Activated T-helper 1 cell treated with Interleukin-2 at 50 U/mL for 16 hours (primary cell): Measurements from ENCODE around the gene CDS2.

ENCODE experiments used
- DNase-seq: peaks from one replicate; pipeline ENCODE4 v3.0.0-alpha.2; 2020; ENCODE audit warnings: low read depth

Gene CDS2

DNA sequence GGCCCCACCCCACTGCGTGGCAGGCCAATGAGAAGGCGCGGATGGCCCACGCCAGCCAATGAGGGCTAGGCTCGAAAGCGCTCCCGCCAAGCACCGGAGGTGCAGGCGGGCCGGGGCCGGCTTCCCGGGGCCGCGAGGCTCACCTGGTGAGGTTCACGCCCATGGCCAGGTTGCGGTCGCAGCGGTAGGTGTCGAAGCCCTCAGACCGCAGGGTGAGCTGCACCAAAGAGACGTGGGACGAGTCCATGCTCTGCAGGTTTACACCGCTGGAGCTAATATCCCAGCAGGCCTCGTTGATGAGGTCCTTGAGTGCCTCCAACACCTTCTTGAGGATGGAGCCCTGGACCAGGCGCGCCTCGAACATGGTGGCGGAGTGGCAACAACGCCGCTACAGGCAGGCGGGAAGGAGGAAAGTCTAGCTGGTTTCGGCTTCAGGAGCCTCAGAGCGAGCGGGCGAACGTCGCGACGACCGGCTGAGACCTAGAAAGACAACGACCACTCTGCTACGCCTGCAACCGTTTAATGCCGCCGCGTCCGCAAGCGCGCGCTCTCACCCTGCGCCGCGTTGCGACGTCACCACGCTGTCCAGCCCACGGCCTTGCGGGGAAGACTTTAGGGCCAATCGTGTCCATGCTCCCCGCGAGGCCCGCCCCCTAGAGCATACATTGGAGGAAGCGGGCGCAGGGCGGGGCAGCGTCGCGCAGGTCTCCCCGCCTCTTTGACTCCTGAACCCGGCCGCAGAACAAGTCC, 7.2 kb upstream of the CDS2 start, which contains the start of gene PCNA:
PCNA (minus strand) TSS at position 524 of the 750 bp plus-strand sequence; CDS start at position 364, 160 bp downstream.
- DNase-seq, result peak; percentile 92

DNA sequence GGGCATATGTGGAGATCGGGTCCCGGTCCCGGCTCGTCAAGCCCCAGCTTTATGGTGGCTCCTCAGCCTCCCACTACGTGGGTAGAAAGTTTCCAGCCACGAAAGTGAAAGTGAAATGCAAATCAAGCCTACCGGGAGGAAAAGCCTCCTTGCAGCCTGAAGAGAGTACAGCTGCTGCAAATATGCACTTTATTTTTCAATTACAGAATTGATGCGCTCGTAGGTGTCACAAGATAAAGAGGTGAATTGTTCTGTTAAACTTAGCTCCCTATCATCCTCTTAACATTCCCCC, 6.7 kb upstream of the CDS2 start:
- no peak for DNase-seq

DNA sequence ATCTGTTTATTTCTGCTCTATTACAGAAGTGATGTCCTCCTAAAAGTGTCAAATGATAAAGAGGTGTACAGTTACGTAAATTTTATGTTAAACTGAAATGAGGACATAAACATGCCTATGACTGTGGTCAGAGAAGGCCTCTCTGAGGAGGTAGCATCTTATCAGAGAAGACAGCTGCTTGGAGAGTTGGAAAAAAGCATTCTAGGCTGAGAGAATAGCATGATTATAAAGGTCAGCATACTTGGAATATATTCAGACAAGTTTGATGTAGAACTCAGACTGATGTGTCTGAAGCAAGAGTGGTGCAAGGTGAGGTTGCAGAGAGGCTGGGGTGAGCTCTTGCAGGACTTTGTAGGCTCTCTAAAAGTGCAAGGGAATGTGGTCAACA, 3.9 kb upstream of the CDS2 start:
- DNase-seq, result no peak

DNA sequence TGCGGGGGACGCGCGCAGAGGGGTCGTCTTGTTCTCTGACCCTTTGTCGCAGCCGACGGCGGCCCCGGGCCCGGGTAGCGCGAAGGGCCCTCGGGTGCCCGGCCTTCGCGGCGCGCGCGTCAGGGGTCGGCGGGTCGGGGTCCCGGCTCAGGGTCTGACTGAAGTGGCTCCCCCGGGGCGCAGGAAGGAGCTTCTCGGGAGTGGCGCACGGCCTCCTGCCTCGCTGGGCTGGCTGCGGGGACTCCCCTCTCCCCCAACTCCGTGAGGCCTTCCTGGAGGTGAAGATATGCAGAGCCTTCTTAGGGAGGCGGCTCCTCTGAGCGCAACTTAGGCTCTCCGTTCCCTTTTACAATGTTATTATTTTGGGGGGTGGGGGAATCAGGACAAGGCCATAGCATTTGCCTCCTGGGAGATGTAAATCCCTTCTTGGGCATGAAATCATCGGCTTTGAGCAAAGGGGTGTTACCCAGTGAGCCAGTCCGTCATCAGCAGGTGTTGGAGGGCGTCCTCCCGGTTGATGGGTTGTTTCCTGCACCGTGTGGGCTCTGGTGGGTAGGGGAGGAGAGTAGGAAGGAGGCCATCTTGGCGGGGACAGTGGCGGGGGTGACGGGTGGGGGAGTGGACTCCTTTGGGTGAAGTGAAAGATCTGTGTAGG, 523 bp downstream of the CDS2 start:
- DNase-seq, result peak; percentile 45

DNA sequence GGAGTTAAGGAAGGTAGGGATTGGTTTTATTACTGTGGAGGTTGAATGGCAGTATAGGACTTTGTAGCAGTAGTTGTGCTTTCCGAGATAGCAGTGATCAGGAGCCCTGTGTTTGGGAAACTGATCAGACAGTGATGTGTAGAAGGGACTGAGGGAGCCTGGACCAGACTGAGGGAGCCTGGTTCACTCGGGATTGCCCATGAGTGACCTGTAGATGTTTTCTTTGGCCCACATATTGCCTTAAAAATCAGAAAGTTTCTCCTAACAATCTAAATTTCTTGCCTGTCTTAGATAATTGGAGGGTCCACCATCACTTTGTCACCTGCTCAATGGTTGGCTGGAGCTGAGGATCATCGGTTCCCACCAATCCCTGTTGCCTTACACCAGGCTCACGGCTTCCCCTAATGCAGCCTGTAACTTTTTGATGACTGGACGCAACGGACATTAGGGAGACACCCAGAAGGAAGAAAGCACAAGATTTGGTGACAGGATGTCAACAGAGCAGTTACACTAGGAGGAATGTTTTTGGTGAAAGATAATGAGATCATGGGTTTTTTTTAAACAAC, 1.1 kb downstream of the CDS2 start:
- DNase-seq, result no peak

DNA sequence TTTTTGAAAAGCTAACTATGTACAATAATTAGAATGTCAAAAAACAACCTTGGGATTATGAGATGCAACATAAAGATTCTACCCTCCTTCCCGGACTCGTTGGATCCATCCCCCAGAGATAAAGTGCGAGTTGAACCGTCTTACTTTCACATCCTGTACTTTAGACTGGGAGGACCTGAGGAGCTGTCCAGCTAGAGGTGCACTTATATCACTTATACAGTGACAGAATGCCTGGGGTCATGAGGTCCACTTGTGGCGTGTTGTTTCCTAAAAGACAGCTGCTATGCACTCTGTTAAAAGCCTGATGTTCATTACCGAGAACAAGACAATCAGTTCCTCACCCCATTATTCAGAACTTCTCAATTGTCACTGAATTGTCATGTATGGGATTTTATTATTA, 2.1 kb downstream of the CDS2 start:
- no peak for DNase-seq

DNA sequence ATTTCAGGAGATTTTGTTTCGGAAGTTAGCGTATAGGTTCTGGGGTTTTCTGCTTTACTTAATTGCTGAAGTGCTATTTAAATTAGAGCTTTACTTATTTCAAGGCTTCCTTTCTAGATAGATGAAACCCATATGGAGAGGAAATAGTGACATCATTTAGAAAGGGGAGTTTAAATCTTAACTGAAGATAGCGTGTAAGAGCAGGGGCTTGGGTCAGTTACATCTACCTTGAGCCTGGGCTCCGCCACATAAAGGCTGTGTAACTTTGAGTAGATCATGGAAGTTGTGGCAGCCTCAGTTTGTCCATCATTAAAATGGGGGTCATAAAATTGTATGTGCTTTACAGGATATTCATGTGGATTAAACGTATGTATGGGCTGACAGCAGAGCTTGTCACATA, 4.7 kb downstream of the CDS2 start:
- DNase-seq, result no peak

DNA sequence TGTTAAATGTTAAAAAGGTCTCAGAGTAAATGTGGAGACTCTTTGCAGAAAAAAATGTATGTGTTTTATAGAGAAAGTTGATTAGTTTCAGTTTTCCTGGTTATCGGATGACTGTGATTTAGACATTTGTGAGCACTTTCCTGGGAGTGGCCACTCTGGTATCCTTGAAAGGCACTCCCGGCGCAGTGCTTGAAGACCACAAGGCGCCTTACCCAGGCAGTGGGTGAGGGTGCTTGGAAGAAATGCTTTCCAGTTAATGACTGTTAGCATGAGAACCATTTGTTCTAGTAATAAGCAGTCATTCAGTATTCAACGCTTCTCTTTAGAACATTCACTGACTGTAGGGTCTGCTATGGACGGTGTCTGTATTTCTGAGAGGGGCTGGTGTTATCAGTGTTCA, 7.2 kb downstream of the CDS2 start:
- DNase-seq, result no peak

DNA sequence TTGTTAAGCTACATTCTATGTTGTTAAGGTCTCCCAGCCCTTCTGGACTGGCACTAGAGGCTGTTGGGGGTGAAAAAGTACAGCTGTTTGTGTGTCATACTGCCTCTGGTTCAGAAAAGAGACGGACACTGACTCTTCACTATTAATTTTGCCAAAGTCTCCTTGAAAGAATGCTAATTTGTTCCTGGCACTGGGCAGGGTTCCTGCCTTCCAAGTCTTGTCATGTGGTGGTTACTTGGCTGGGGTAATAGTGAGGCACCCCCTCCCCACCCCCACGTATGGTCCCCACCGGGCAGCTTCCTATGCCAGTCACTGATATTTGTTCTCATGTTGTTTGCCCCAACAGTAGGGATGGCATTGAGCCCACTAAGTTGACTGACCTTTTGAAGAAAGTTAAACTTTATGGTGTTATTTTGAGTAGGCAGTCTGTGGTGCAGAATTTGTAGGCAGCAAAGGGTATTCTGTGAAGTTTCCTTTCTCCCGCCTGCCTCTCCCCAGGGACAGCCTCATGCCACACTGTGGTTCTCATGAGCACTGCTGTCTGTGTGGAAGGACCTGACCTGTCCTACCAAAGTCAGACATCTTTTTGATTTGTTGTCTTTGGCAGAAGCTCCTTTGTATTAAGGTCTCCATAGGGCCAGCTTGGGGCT, 8.7 kb downstream of the CDS2 start:
- no peak for DNase-seq

DNA sequence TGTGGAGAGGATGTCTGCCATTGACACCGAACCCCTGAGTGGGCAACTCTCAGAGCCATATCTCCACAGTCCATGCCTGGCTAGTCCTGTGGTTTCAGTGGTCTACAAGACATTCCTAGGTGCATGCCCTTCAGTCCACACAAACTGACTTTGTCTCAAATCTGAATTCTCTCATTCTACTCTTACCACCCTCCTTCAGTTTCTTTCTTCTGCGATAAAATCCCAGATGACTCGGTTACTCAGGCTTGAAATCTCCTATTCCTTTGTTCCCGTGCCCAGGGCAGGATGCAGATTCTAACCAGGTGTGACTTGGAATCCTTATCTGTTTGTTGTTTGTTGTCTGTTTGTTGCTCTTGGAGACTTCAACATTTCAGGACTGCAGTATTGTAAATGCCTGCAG, 9.3 kb downstream of the CDS2 start:
- no peak for DNase-seq

DNA sequence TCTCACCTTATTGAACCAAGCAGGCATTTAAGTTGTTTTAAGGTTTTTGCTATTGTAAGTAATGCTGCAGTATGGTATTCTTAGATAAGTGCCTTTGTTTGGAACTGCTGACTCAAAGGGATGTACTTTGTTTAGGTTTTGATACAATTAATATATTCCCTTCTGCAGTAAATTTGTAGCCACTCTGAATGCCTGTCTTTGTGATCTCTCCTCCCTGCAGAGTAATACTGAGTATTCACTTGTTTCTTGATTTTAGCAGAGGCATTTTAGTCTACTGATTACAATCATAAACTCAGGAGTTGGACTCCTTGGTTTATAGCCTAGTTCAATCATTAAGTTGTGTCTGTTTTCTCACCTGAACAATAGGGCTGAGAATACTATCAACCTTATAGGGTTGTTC, 13.4 kb downstream of the CDS2 start:
- DNase-seq, result no peak

DNA sequence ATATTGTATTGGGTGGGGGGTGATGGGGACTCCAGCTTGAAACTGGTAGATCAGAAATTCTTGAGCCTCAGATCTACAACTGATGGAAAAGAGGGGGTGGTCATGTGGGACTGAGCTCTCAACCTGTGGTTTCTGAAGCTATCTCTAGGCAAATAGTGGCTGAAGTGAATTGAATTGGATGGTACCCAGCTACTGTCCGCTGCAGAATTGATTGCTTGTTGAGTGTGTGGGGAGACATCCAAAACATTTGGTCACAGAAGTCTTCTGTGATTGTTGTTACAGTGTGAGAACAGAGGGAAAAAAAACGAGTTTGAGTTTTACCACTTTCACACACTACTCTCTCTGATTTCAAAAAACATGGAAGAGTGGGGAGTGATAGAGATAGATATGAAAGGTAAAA, 14.8 kb downstream of the CDS2 start:
- DNase-seq, result no peak

DNA sequence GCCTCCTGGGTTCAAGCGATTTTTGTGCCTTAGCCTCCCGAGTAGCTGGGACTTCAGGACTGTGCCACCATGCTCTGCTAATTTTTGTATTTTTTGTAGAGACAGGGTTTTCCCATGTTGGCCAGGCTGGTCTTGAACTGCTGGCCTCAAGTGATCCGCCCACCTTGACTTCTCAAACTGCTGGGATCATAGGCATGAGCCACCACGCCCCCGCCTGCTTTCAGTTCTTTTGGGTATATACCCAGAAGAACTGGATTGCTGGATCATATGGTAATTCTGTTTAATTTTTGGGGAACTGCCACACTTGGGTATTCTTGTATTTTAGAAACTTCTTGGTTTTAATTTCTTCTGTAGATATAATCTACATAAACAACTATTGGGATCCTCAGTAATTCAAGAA, 17.0 kb downstream of the CDS2 start:
- no peak for DNase-seq

DNA sequence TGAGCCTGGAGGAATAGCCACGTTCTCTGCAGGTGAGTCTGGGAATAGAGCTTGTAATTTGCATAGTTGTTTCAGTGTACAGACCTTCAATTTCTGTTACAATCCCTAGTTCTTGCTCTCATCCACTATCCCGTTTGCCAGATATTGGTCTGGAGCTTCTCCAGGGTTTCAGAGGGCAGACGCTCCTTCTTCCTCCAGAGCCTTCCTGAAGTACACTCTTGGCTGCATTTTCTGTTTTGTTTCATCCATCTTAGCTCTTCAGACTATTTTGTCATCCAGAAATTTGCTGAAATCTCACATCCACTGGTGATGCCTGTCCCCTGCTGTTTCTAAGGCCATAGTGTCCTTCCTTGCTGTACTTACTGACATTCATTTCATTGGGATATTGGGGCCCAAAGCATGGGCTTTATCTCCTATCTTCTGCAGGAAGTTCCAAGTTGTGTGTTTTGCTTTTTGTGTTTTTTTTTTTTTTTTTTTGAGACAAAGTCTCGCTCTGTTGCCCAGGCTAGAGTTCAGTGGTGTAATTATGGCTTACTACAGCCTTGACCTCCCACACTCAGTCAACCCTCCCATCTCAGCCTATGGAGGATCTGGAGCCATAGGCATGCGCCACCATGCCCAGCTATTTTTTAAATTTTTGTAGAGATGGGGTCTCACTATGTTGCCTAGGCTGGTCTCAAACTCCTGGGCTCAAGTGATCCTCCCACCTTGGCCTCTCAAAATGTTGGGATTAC, 18.7 kb downstream of the CDS2 start:
- no peak for DNase-seq

DNA sequence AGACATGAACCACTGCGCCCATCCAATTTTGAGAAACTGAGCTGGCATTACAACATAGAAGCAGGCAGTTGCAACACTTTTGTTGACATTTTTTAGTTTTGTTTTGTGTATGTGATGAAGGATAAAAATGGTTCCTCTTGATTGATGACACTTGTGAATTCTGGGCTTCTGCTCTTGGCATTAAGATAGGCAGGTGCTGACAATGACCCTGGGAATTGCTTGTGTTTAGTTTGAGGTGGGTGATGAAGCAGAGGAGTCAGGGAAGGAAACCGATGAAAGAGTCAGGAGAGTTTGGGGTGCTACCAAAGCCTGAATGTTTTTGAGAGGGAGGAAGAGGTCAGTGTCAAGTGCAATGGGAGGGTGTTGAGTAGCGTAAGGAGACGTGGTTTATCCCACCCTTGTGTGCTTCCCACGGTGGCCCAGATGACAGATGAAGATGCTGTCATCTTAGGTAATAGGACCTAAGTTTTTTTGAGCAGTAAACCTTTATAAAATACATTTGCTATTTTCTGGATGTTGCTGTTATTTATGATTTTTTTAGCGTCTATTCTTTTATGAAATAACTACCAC, 19.4 kb downstream of the CDS2 start:
- DNase-seq, result no peak

DNA sequence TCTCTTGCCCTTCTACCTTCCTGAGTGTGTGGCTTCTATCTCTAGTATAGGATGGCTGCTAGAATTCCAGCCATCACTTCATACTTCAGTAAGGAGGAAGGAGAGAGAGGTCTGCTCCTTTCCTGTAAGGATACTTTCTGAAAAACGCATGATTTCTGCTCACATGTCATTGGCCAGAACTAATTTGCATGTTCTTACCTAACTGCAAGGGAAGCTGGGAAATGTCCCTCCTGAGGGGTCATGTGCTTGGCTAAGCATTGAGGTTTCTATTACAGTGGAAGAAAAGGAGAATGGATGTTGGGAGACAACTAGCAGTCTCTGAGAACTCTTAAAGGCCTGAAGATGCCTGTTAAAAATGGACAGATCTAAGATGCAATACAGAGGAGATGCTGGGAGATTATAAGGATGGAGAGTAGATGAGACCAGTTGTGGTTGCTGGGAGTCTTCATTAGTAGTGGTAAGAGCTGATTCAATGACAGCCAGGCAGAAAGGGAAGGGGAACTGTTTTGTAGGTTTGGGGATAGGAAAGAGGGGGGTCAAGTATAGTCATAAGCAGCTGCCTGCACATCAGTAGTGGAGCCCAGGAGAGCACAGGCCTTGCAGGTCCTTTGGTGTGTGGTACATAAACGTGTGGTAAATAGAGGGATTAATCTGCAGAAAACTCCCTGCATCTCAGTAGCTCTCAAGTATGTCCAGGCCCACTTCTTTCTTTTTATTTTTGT, 20.2 kb downstream of the CDS2 start:
- no peak for DNase-seq

DNA sequence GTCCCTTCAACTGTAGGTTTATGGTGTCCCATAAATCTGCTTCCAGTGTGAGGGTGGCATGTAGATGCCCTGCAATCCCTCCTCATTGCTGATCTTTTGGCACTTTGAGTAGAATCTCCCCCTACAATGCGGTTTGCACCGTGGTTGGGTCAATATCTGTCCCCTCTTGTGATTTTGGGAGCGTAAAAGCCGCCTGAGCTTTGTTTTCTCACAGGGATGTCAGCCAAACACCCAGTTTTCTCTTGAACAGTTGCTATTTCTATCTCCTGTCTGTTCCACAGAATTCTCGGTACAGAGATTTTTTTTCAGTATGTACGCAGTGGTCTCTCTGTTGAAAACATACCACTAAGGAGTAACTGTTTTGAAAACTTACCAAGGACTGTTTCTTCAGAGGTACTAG, 21.8 kb downstream of the CDS2 start:
- no peak for DNase-seq

DNA sequence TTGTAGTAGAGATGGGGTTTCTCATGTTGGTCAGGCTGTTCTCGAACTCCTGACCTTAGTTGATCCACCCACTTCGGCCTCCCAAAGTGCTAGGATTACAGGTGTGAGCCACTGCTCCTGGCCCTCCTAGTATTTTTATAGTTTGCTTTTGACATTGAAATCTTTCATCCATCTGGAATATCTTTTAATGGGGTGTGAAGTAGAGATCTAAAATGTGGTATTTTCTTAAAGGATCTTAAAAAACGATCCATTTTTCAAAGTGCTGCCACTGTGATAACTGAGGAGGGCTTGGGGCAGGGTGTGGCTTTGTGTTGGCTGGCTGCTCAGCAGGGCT, 23.1 kb downstream of the CDS2 start:
- DNase-seq, result no peak

DNA sequence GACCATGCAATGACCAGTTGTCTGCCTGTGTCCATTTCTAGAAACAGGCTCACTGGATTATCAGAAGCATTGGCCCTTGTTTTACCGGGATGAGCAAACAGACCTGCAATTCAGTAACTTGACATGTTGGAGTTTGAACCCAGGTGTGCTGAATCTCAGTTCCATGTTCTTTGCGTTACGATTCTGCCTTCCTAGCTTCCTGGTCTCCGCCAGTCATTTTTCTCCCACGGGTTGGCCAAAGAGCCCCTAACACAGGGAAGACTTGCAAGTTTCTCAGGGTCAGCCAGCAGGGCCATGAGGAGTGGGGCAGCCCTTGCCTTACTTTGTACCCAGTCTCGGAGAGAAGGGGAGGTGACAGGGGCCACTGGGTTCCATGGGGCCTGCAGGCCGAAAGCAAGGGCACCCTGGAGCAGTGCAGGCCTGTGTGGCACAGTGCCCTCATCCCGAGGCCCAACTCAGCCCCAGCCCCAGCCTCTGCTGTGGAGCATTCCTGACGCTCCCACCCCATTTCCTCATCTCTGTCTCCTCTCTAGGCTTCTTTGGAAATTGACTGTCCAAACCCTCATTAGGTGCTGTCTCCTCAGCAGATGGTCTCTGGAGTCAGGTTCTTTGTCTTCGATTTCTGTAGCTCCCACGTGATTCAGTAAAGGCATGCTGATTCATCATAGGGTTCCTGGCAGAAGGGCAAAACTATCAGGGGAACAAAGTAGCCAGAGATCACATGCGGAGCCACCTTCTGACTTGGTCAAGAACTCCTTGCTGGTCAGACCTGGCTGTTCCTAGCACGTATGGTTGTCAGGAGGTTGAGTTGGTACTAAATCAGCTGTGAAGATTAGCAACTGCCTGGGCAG, 23.6 kb downstream of the CDS2 start:
- DNase-seq, result no peak

DNA sequence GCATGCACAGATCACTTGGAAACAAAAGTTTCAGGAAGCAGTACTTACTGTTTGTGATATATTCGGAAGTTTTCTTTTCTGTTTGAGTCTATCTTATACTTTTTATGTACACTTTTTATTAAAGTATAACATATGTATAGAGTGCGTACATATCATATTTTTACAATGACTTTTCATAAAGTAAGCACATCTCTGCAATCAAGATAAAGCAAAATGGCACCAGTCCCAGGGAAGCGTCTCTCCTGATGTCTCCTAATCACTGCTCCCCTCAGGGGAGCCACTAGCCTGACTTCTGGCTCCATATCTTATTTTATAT, 26.3 kb downstream of the CDS2 start:
- no peak for DNase-seq
